ENCODE measurements around the gene KRT83.
"Not testable (repeated sequence)": the region's sequence is repeated elsewhere in the genome, so short reads cannot be mapped to it uniquely, and the experiment has no call there.

Gene KRT83

DNA sequence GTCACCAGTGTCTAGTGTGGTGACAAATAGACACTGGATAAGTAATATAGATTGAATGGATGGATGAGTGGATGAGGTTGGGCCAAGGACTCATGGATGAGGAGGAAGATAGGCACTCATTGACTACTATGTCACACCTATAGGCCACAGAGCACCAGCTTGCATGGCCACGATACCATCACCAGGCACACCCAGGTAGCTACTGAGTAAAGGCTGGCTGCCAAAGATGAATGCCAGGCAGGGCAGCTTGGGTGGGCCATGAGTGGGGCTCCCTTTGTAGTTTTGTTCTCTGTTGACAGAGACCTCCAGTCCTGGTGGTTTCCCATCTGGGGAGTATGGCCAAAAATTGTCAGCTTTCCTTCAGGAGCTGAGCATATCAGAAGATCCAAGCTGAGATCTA, 11.2 kb upstream of the KRT83 start:
- DNase-seq (ENCODE audit: low read depth): no peak

- DNase-seq (ENCODE audit: low read depth): no peak
Observed at GRCh38 chr12:52331833-52332232, 10.6 kb upstream of the KRT83 start.

- DNase-seq (ENCODE audit: low read depth): no peak
Observed at GRCh38 chr12:52331039-52331438, 9.8 kb upstream of the KRT83 start.

- DNase-seq (ENCODE audit: low read depth): no peak
Observed at GRCh38 chr12:52327830-52328500, 6.8 kb upstream of the KRT83 start.

DNA sequence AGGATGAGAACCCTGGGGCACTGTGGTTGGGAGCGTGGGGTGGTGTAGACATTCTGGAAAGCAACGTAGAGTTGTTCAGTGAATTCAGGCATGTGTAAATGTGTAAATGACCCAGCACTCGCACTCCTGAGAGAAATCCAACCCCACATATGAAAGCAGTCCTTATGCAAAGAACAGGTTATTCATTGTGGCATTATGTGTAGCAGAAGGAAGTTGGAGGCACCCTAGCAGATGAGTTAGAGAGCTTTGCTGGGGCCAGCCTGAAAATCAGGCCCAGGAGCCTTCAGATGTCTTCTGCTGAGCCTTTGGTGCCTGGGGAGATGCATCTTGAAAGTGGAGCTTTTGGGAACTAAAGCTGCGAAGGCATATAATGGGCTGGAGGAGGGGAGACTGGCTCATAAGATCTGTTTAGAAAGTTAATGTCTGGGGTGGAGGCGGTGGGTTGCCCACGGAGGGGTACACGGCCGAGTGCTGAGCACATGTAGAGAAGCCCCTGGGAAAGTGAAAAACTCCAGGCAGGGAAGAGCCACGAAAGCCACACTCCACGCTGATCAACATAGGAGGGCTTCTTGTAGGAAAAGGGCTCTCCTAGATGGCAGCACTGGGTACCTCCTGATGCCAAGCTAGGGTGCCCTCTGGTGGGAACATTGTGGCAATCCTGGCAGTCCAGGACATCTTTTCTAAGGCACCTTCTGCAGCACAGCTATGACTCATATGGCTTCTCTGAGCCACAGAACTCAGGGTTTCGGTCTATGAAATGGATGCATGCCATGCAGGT, 6.0 kb upstream of the KRT83 start:
- peak; percentile 75 for DNase-seq (ENCODE audit: low read depth)

GRCh38 chr12:52324153-52324444, 2.9 kb upstream of the KRT83 start:
- no peak for DNase-seq (ENCODE audit: low read depth)

DNA sequence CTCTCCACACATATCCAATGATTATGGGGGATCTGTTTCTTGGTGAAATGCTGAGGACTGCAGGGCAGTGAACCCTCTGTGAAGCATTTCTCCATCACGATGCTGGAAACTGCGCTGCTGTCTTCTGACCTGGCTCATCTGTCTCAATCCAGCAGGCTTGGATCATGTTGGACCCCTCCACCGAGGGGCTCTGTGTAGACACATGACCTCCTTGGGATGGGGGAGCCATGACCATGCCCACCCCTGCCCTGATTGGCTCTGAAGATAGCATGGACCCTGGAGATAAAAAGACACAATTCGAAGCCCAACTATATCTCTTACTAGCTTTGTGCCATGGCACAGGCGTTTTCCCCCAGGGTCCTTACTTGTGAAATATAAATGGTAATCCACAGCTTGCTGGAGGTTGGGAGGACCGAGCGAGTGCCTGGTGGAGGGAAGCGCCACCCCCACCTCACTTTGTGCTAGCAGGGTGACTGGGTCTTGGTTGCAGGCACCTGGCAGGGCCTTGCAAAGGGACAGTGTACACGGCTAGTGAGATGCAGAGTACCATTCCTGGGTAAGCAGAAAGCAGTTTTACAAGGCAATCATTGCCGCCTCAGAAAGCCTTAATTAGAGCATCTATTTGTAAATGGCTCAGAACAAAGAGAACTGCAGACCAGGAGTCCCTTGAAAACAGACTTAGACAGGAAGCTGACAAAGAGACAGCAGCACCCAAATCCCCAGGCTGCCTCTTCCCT, 2.4 kb upstream of the KRT83 start:
- no peak for DNase-seq (ENCODE audit: low read depth)

DNA sequence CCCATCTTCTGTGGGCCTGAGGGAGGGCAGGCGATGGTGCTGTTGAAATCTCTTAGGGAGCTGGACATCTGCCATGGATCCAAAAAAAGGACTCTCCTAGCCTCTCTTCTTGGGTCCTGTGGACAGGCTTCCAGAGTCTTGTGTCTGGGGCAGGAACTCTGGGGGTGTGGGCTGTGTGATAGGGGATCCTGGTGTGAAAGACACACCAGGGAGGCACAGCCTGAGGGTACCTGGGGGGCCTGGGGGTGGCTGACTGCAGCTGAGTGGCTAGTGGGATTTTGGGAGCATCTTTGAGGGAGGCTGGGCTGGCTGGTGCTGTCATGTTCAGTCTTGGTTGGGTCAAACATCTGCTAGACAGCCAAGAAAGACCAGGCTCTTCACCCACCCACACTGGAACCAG, 1.8 kb upstream of the KRT83 start:
- DNase-seq (ENCODE audit: low read depth): no peak

DNA sequence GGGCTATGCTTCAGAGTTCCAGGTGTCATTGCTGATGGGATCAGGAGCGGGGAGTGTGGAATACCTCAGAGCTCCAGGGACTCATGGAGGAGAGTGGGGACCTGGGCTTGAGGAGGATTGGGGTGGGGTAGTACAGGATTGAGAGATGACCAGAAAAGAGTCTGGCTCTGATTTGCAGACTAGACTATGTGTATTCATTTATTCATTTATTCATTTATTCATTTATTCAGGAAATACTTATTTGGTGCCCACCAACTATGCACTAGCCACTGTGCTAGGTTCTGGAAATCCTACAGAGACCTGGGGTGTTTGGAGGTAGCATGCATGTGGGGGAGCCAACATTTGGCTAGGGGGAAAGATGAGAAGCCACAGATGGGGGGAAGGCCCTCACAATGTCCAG, 871 bp upstream of the KRT83 start:
- no peak for DNase-seq (ENCODE audit: low read depth)

GRCh38 chr12:52321418-52321817, 220 bp upstream of the KRT83 start:
- no peak for DNase-seq (ENCODE audit: low read depth)

GRCh38 chr12:52319097-52319496, 2.1 kb downstream of the KRT83 start:
- no peak for DNase-seq (ENCODE audit: low read depth)

DNA sequence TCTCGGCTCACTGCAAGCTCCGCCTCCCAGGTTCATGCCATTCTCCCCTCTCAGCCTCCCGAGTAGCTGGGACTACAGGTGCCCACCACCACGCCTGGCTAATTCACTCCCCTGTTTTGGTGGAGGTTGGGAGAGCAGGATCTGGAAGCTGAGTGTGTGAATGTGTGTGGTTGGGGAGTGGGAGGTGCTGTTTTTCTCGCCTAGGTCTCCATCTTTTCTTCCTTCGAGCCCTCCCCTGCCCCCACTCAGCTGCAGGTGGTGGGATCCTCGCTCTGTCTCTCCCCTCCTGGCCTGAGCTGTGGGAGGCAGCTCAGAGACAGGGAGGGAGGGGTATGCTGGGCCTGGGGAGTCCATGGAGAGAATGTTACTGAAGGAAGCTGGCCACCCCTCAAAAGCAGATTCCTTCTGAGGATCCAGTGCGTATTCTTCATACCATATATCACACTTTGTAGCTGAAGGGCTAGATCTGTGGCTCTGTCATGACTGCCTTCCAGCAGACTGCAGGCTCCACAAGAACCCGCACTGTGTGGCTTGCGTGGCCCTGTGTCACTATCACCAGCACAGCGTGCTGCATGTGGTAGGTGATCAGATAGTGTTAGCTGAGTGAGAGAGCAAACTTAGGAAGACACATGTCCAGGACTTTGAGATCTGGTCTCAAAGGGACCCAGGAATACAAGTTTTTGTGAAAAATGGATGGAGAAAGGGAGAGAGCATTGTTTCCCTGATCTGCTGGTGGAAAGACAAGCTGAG, 2.8 kb downstream of the KRT83 start:
- no peak for DNase-seq (ENCODE audit: low read depth)

DNA sequence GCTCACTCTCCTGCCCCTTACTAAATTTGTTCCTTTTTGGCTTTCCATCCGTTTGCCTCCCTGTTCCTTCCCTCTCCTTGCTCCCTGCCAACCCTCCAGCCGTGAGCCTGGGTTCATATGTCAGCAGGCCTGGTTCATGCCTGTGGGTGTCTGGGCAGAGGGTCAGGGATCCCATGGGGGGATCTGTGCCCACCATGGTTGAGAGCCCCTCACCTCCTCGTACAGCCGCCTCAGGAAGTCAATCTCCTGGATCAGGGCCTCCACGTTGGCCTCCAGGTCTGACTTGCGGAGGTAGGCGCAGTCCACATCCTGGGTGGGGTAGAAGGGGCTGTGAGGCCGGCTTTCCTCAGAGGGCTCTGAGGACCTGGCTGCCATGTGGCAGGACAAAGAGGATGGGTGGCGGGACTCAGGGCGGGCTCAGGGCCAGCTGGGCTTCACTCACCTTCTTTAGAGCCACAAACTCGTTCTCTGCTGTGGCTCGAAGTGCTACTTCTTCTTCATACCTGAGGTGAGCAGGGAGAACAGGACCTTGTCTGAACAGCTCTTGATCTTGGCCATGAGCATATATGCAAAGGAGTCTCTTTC, 3.6 kb downstream of the KRT83 start:
- DNase-seq (ENCODE audit: low read depth): no peak

DNA sequence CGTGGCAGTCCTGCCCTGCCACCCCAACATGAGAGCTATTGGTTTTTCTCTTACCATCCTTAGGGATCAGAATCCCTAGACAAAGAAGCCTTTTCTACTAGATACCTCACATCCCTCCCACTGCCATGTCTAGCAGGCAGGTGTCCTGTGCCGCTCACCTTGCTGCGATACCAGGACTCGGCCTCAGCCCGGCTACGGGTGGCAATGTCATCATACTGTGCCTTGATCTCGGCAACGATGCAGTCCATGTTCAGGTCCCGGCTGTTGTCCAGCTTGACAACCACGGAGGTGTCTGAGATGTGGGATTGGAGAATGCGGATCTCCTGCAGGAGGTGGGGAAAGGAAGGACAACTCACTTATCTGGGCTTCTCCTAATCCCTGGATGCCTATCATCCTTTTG, 4.5 kb downstream of the KRT83 start:
- no peak for DNase-seq (ENCODE audit: low read depth)

DNA sequence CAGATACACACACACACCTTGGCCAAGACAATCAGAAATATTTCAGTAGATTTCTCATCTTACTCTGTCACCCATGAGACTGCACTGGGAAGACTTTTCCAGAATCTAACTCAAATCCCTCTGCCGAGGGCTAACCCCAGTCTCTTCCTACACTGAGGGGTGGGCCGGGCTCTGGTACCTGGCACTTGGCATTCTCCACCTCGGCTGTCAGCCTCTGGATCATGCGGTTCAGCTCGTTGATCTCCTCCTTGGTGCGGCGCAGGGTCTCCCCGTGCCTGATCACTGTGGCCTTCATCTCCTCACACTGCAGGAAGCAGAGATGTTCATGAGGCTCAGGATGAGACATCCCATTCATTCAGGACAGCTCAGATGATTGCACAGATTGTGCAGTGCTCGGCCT, 4.9 kb downstream of the KRT83 start:
- no peak for DNase-seq (ENCODE audit: low read depth)

DNA sequence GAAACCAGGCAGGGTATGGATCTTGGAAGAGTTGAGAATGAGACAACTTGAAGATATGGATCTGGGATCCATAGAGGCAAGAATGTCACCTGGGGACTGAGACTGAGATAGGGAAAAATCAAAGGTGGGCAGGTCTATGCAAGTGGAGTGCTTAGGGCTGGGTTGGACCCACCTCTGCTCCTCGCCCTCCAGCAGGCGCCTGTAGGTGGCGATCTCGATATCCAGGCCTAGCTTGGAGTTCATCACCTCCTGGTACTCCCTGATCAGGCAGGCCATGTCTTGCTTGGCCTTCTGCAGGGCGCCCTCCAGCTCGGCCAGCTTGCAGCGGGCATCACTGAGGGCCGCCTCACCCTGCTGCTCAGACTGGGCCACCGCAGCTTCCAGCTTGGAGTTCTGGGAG, 5.5 kb downstream of the KRT83 start:
- DNase-seq (ENCODE audit: low read depth): not testable (repeated sequence)

GRCh38 chr12:52314511-52314910, 6.7 kb downstream of the KRT83 start:
- DNase-seq (ENCODE audit: low read depth): no peak

GRCh38 chr12:52313926-52314325, 7.3 kb downstream of the KRT83 start:
- DNase-seq (ENCODE audit: low read depth): no peak

DNA sequence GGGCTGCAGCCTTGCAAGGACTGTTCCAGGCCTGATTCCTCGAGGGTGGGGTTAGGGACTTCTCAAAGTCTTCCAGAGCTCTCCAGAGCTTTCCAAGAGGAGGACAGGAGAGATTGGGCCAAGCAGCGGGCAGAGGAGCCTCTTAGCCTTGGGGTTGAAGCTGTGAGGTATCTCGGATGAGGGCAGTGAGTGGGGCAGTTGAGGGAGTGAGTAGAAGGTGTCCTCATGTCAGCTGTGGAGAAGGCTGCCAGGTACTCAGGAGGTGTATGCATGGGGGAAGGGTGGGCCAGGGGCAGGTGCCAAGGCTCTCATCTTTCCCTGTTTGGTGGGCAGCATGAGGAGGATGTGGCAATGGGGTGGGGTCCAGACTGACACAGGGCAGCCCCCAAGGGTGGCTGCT, 7.7 kb downstream of the KRT83 start:
- no peak for DNase-seq (ENCODE audit: low read depth)

GRCh38 chr12:52312086-52312485, 9.1 kb downstream of the KRT83 start:
- DNase-seq (ENCODE audit: low read depth): no peak

DNA sequence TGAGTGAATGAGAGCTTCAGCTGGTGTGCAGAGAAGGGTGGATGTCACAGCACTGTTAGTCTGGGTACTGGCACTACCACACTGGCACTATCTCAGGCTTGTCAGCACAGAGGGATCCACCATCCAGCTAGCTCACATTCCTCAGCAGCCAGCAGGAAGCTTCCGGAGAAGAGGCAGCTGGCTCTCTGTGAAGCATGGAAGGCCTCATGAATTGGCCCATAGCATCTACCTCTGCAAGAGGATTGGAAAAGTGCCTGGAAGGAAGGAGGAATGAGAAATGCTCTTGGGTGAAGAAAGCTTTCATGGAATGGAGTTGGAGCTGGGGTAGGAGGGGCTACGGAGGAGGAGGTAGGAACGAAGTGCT, 9.9 kb downstream of the KRT83 start:
- DNase-seq (ENCODE audit: low read depth): no peak

- no peak for DNase-seq (ENCODE audit: low read depth)
Observed at GRCh38 chr12:52310622-52311284, 10.4 kb downstream of the KRT83 start.

Data from T follicular helper cell (primary cell).